Loucy (cell line): ENCODE data around the gene CTRB1.
"Not testable (repeated sequence)": the region's sequence is repeated elsewhere in the genome, so short reads cannot be mapped to it uniquely, and the experiment has no call there.

ENCODE experiments used
- H2AFZ ChIP-seq: fragments of 200-600 bp; sonication (generic); 2 replicates; pipeline ENCODE4 v1.6.0; 2016; ENCODE audit warnings: antibody characterized with exemption, mild to moderate bottlenecking, low read length, moderate library complexity
- H3F3A ChIP-seq: fragments of 200-600 bp; 2 replicates; pipeline ENCODE4 v1.6.0; 2016; ENCODE audit warnings: antibody characterized with exemption, low read depth, mild to moderate bottlenecking
- H3K27me3 ChIP-seq: fragments of 200-600 bp; sonication (generic); 2 replicates; pipeline ENCODE4 v1.6.1; 2014; ENCODE audit warnings: low read length, mild to moderate bottlenecking; ENCODE audit not compliant: insufficient read depth, poor library complexity, severe bottlenecking
- H3K36me3 ChIP-seq: fragments of 200-600 bp; sonication (generic); 2 replicates; pipeline ENCODE4 v1.6.1; 2016; ENCODE audit warnings: low read length; ENCODE audit not compliant: insufficient read depth
- H3K4me1 ChIP-seq: fragments of 200-600 bp; sonication (generic); 2 replicates; pipeline ENCODE4 v1.5.1; 2014; ENCODE audit warnings: low read length, mild to moderate bottlenecking; ENCODE audit not compliant: insufficient read depth, poor library complexity, severe bottlenecking
- H3K4me2 ChIP-seq: fragments of 200-600 bp; sonication (generic); 2 replicates; pipeline ENCODE4 v1.6.0; 2014; ENCODE audit warnings: antibody characterized with exemption, low read length, low read depth, mild to moderate bottlenecking; ENCODE audit not compliant: poor library complexity, severe bottlenecking
- H3K4me3 ChIP-seq: fragments of 200-600 bp; sonication (generic); 2 replicates; pipeline ENCODE4 v1.5.1; 2014; ENCODE audit warnings: low read length, mild to moderate bottlenecking, mixed read lengths; ENCODE audit not compliant: poor library complexity, severe bottlenecking
- H3K79me2 ChIP-seq: fragments of 200-600 bp; sonication (generic); 2 replicates; pipeline ENCODE4 v1.6.1; 2014; ENCODE audit warnings: low read length; ENCODE audit not compliant: insufficient read depth
- H3K9ac ChIP-seq: fragments of 200-600 bp; sonication (generic); 2 replicates; pipeline ENCODE4 v1.6.0; 2014; ENCODE audit warnings: mild to moderate bottlenecking, low read depth, low read length, moderate library complexity; ENCODE audit not compliant: poor library complexity, severe bottlenecking
- H3K9me2 ChIP-seq: fragments of 200-600 bp; sonication (generic); replicated peaks from 2 replicates; pipeline ENCODE4 v1.6.1; 2016; ENCODE audit warnings: low read depth, low read length, mixed read lengths
- H3K9me3 ChIP-seq: fragments of 200-600 bp; sonication (generic); 2 replicates; pipeline ENCODE4 v1.6.1; 2014; ENCODE audit warnings: mild to moderate bottlenecking, antibody characterized with exemption, low read length, low read depth; ENCODE audit not compliant: insufficient read depth
- H4K20me1 ChIP-seq: fragments of 200-600 bp; sonication (generic); 2 replicates; pipeline ENCODE4 v1.6.0; 2014; ENCODE audit warnings: antibody characterized with exemption, low read length, mild to moderate bottlenecking; ENCODE audit not compliant: insufficient read depth, poor library complexity, severe bottlenecking
- EZH2phosphoT487 ChIP-seq: fragments of 200-600 bp; IDR thresholded peaks from 2 replicates; pipeline ENCODE4 v1.6.1; 2018; ENCODE audit warnings: antibody characterized with exemption, mild to moderate bottlenecking, moderate library complexity, borderline replicate concordance
- TF ChIP-seq, protein P1 (sequence below): fragments of 200-600 bp; sonication (generic); conservative IDR thresholded peaks from 2 replicates; pipeline ENCODE4 v1.5.1; 2014; ENCODE audit warnings: mild to moderate bottlenecking, antibody characterized with exemption, low read length

The CTRB1 gene

GRCh38 chr16:75208861-75209505, 9.8 kb upstream of the CTRB1 start:
- no peaks in the 10 kb centered on the region for H3K4me1 ChIP-seq
- TF ChIP-seq, protein P1, sequence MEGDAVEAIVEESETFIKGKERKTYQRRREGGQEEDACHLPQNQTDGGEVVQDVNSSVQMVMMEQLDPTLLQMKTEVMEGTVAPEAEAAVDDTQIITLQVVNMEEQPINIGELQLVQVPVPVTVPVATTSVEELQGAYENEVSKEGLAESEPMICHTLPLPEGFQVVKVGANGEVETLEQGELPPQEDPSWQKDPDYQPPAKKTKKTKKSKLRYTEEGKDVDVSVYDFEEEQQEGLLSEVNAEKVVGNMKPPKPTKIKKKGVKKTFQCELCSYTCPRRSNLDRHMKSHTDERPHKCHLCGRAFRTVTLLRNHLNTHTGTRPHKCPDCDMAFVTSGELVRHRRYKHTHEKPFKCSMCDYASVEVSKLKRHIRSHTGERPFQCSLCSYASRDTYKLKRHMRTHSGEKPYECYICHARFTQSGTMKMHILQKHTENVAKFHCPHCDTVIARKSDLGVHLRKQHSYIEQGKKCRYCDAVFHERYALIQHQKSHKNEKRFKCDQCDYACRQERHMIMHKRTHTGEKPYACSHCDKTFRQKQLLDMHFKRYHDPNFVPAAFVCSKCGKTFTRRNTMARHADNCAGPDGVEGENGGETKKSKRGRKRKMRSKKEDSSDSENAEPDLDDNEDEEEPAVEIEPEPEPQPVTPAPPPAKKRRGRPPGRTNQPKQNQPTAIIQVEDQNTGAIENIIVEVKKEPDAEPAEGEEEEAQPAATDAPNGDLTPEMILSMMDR: no peak
- no peak for TF ChIP-seq EZH2phosphoT487
- H3K27me3 ChIP-seq: no peaks in the 10 kb centered on the region
- H3K79me2 ChIP-seq: no peaks in the 10 kb centered on the region
- no peaks in the 10 kb centered on the region for H3K36me3 ChIP-seq
- no peak overlapping the region for H3K4me2 ChIP-seq
- no peak overlapping the region for H2AFZ ChIP-seq
- H4K20me1 ChIP-seq: no peaks in the 10 kb centered on the region
- H3K9me2 ChIP-seq: no peaks in the 10 kb centered on the region
- no peak overlapping the region for H3K4me3 ChIP-seq
- H3K9ac ChIP-seq: no peak overlapping the region
- no peaks in the 10 kb centered on the region for H3K9me3 ChIP-seq
- no peaks in the 10 kb centered on the region for H3F3A ChIP-seq

- not testable (repeated sequence) for H3K79me2 ChIP-seq, H3K9me3 ChIP-seq, H3K4me1 ChIP-seq, H3K9ac ChIP-seq, H2AFZ ChIP-seq, H3K4me3 ChIP-seq, H3K9me2 ChIP-seq, H4K20me1 ChIP-seq, H3K27me3 ChIP-seq, H3K36me3 ChIP-seq, H3K4me2 ChIP-seq, H3F3A ChIP-seq
Measured at GRCh38 chr16:75209514-75209913, 9.3 kb upstream of the CTRB1 start.

- Histone ChIP-seq H3K4me1 (no peaks in the 10 kb centered on the region), H3K36me3 (no peaks in the 10 kb centered on the region), H4K20me1 (no peaks in the 10 kb centered on the region), H3K4me2 (no peak overlapping the region), H3K4me3 (no peak overlapping the region), H2AFZ (no peak overlapping the region), H3K27me3 (no peaks in the 10 kb centered on the region), H3K9me2 (no peaks in the 10 kb centered on the region), H3K9me3 (no peaks in the 10 kb centered on the region), H3K79me2 (no peaks in the 10 kb centered on the region), H3K9ac (no peak overlapping the region), H3F3A (no peaks in the 10 kb centered on the region)
- no peak for TF ChIP-seq EZH2phosphoT487
- TF ChIP-seq, protein P1: no peak
Measured at GRCh38 chr16:75209944-75210343, 8.8 kb upstream of the CTRB1 start.

GRCh38 chr16:75211286-75211685, 7.5 kb upstream of the CTRB1 start:
- not testable (repeated sequence) for H3K9me3 ChIP-seq, H3K79me2 ChIP-seq, H3K4me3 ChIP-seq, H3F3A ChIP-seq, H3K36me3 ChIP-seq, H3K9me2 ChIP-seq, H3K4me1 ChIP-seq, H4K20me1 ChIP-seq, H3K9ac ChIP-seq, H3K27me3 ChIP-seq, H2AFZ ChIP-seq, H3K4me2 ChIP-seq
